Measurements from ENCODE around the gene ZWILCH. TPM values are rescaled to one million over a fixed set of nuclear protein-coding genes. Genes with fewer than 3 reads are reported as not detected.

The ZWILCH gene
- total and polyA plus RNA-seq, 10 donors: 3.6 to 12.8 (median 6.4) TPM

- no peak for DNase-seq
- WGBS, 5 donors: 87 to 100% (median 93%) methylated on average over 9 of the region's 9 CpGs
- intact Hi-C loops (cut with DNase I; ENCODE audit: low total_unique reads): no loop called here
Observed at GRCh38 chr15:66535056-66535455, 29.9 kb downstream of the ZWILCH start.

GRCh38 chr15:66542896-66543295, 37.8 kb downstream of the ZWILCH start:
- no peaks in the 10 kb centered on the region for H3K27me3 ChIP-seq (replicated peaks in 1 of 7)
- H3K27ac ChIP-seq: no peak overlapping the region
- no peaks in the 10 kb centered on the region for H3K4me1 ChIP-seq
- no peaks in the 10 kb centered on the region for H3K9me3 ChIP-seq
- H3K36me3 ChIP-seq: peaks cover 0 to 61% (median 32%) of the 10 kb centered on the region in 6 donors
- 95 to 99% (median 98%) methylated on average over 4 of the region's 4 CpGs for WGBS, 5 donors
- no peak for DNase-seq
- no peak overlapping the region for H3K4me3 ChIP-seq
- TF ChIP-seq POLR2AphosphoS5 (IDR thresholded peaks at IDR 0.05) (no peak), CTCF (IDR thresholded peaks at IDR 0.05 in 8 of 11, conservative IDR thresholded peaks at IDR 0.05 in 3 of 11) (no peak), POLR2A (IDR thresholded peaks at IDR 0.05) (no peak)
- intact Hi-C loops (cut with DNase I; ENCODE audit: low total_unique reads): no loop called here

More at GRCh38 chr15:66535056-66535455, 29.9 kb downstream of the ZWILCH start:
- Histone ChIP-seq H3K27me3 (replicated peaks in 1 of 7) (no peaks in the 10 kb centered on the region), H3K27ac (no peak overlapping the region), H3K4me3 (no peak overlapping the region), H3K36me3 (peaks cover 0 to 100% (median 35%) of the 10 kb centered on the region in 6 donors), H3K9me3 (no peaks in the 10 kb centered on the region), H3K4me1 (no peaks in the 10 kb centered on the region)
- TF ChIP-seq POLR2AphosphoS5 (IDR thresholded peaks at IDR 0.05): no peak
- no peak for TF ChIP-seq POLR2A (IDR thresholded peaks at IDR 0.05)
- TF ChIP-seq CTCF (IDR thresholded peaks at IDR 0.05 in 8 of 11, conservative IDR thresholded peaks at IDR 0.05 in 3 of 11): no peak

DNA sequence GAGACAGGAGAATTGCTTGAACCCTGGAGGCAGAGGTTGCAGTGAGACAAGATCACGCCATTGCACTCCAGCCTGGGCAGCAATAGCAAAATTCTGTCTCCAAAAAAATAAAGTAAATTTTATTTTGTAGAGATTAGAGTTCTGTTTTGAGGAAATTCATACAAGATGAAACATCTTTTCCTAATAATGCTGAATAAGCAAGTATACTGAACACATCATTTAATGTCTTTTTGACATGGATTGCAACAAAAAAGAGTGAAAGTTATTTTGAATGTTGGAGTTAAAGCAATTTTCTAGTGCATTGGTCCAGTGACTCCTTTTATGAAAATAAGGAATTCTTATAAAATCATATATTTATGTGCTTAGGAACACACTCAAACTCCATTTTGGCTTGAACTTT, 40.1 kb downstream of the ZWILCH start:
- DNase-seq: no peak
- 94 to 100% (median 100%) methylated on average over 1 of the region's 1 CpG for WGBS, 5 donors
- Histone ChIP-seq H3K4me1 (no peaks in the 10 kb centered on the region), H3K4me3 (no peak overlapping the region), H3K36me3 (peaks cover 0 to 61% (median 18%) of the 10 kb centered on the region in 6 donors), H3K27ac (no peak overlapping the region), H3K27me3 (replicated peaks in 1 of 7) (no peaks in the 10 kb centered on the region), H3K9me3 (no peaks in the 10 kb centered on the region)
- TF ChIP-seq CTCF (IDR thresholded peaks at IDR 0.05 in 8 of 11, conservative IDR thresholded peaks at IDR 0.05 in 3 of 11) (no peak), POLR2A (IDR thresholded peaks at IDR 0.05) (no peak), POLR2AphosphoS5 (IDR thresholded peaks at IDR 0.05) (no peak)
- intact Hi-C loops (cut with DNase I; ENCODE audit: low total_unique reads): no loop called here

GRCh38 chr15:66555685-66556084, 50.6 kb downstream of the ZWILCH start:
- Histone ChIP-seq H3K27me3 (replicated peaks in 1 of 7) (no peaks in the 10 kb centered on the region), H3K9me3 (peaks cover 0 to 15% (median 13%) of the 10 kb centered on the region in 8 donors), H3K36me3 (peaks cover 0 to 13% (median 0%) of the 10 kb centered on the region in 6 donors), H3K4me1 (no peaks in the 10 kb centered on the region), H3K27ac (no peak overlapping the region), H3K4me3 (no peak overlapping the region)
- no peak for DNase-seq
- intact Hi-C loops (cut with DNase I; ENCODE audit: low total_unique reads): no loop called here
- TF ChIP-seq CTCF (IDR thresholded peaks at IDR 0.05 in 8 of 11, conservative IDR thresholded peaks at IDR 0.05 in 3 of 11): no peak
- TF ChIP-seq POLR2A (IDR thresholded peaks at IDR 0.05): no peak
- no peak for TF ChIP-seq POLR2AphosphoS5 (IDR thresholded peaks at IDR 0.05)
